ENCODE results near the gene TWIST2. TPM values are rescaled to one million over a fixed set of nuclear protein-coding genes. Genes with fewer than 3 reads are reported as not detected.

TWIST2 gene
- total RNA-seq, 2 experiments from 2014 or later: not detected

DNA sequence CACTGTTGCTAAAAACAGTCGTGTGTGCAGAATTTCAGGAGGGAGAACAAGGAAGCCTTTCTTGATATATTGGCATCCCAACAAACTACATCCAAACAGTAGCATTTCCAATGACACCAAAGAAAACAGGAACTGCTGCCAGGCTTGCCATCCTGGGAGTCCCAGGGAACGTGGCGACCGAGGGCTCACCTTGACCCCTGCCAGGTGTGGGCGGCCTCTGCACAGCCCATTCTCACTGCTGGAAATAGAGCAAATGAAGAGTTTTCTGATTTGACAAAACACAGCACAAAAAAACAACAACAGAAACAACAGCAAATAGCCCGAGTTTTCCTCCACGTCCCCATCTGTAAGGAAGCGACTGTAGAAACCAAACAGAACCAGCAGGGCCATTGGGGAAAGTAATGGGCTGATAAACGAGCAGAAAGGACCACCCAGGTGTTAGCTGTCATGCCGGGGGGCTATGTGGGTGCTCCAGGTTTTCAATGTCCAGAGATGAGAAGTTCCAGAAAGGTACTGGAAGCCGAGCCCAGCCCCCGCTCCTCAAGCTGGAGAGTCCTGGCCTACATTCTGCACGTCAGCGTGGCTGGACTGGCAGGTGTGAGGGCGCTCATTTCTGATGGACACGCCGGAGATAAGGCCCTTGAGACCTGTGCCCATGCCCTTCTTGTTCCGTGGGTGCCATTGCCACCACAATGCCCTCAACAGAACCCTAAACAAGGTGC, 80.8 kb downstream of the TWIST2 start:
- H3K27me3 ChIP-seq (ENCODE audit: control insufficient read depth in 1 of 2, insufficient read depth in 2 of 2, low read length in 2 of 2): peaks cover 15% of the 10 kb centered on the region in 2 experiments
- no peaks in the 10 kb centered on the region for H3K9me3 ChIP-seq (ENCODE audit: control insufficient read depth in 1 of 2, insufficient read depth in 1 of 2, low read length in 2 of 2)
- ChIA-PET CTCF (interaction anchor here (0.7 kb wide), 1 partner anchor 13 kb away, joined by 3 read pairs; no protein-coding TSS in a partner anchor), POLR2A (no interaction called here)
- Mint-ChIP-seq H3K36me3 (ENCODE audit: low read depth) (no peaks in the 10 kb centered on the region), H3K27ac (no peak overlapping the region), H3K27me3 (peaks cover 43% of the 10 kb centered on the region), H3K9me3 (no peaks in the 10 kb centered on the region), H3K4me3 (no peak overlapping the region), H3K4me1 (ENCODE audit: low read depth) (no peaks in the 10 kb centered on the region)
- DNase-seq: peak in 1 of 14 experiments; percentile 17
- intact Hi-C loops (cut with DNase I, micrococcal nuclease): no loop called here
- ATAC-seq (ENCODE audit: poor library complexity): no peak
- no peaks in the 10 kb centered on the region for H3K36me3 ChIP-seq (ENCODE audit: insufficient read depth, low read length)
- H3K27ac ChIP-seq (ENCODE audit: low read depth in 1 of 2, low read length in 2 of 2): no peak overlapping the region
- no peaks in the 10 kb centered on the region for H3K4me1 ChIP-seq (ENCODE audit: insufficient read depth, low read length)
- H3K4me3 ChIP-seq (ENCODE audit: low read length): no peak overlapping the region
- TF ChIP-seq, protein P1, sequence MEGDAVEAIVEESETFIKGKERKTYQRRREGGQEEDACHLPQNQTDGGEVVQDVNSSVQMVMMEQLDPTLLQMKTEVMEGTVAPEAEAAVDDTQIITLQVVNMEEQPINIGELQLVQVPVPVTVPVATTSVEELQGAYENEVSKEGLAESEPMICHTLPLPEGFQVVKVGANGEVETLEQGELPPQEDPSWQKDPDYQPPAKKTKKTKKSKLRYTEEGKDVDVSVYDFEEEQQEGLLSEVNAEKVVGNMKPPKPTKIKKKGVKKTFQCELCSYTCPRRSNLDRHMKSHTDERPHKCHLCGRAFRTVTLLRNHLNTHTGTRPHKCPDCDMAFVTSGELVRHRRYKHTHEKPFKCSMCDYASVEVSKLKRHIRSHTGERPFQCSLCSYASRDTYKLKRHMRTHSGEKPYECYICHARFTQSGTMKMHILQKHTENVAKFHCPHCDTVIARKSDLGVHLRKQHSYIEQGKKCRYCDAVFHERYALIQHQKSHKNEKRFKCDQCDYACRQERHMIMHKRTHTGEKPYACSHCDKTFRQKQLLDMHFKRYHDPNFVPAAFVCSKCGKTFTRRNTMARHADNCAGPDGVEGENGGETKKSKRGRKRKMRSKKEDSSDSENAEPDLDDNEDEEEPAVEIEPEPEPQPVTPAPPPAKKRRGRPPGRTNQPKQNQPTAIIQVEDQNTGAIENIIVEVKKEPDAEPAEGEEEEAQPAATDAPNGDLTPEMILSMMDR (IDR thresholded peaks at IDR 0.05): no peak

DNA sequence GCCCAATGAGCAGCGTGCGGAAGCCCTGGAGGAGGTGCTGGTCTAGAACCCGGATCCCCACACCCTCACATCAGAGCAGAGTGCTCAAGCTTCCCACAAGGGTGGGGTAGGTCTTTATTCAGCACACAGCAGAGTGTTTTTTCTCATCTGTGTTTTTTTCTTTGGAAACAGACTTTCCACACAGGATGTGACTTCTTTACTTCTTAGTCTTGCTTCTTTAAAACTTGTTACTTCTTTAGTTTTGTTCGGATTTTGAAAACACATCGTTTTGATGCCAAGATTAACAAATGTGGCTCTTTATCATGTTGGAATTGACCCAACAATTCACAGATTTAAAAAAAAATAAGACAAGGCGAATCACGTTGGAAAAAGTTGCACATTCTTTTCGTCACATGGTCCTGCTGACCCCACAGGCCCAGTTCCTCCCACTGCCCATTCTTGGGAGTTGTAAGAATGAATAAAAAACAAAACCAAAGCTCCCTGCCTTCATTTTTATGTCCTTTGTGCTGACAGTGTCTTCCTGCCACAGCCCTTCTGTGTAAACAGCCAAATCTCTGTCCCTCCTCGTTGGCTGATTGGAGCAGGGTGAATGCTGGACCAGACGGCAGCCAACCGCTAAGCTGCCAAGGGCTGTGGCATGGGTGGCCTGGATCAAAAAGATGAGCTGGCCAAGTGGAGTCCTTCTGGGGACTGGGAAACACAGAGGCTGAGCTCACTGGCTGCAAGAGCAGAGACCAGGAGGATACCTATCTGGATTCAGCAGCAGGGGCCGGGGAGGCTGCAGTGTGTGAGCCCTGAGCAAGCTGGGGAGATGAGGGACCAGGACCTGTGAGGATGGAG, 81.6 kb downstream of the TWIST2 start:
- intact Hi-C loops (cut with DNase I, micrococcal nuclease): no loop called here
- Histone ChIP-seq H3K27ac (ENCODE audit: low read depth in 1 of 2, low read length in 2 of 2) (no peak overlapping the region), H3K4me3 (ENCODE audit: low read length) (no peak overlapping the region), H3K27me3 (ENCODE audit: control insufficient read depth in 1 of 2, insufficient read depth in 2 of 2, low read length in 2 of 2) (peaks cover 11 to 14% of the 10 kb centered on the region in 2 experiments), H3K36me3 (ENCODE audit: insufficient read depth, low read length) (no peaks in the 10 kb centered on the region), H3K9me3 (ENCODE audit: control insufficient read depth in 1 of 2, insufficient read depth in 1 of 2, low read length in 2 of 2) (no peaks in the 10 kb centered on the region), H3K4me1 (ENCODE audit: insufficient read depth, low read length) (no peaks in the 10 kb centered on the region)
- DNase-seq (peak in 1 of 14 experiments; percentile 23), ATAC-seq (ENCODE audit: poor library complexity) (no peak)
- TF ChIP-seq, protein P1 (IDR thresholded peaks at IDR 0.05): no peak
- Mint-ChIP-seq H3K27me3 (peaks cover 49% of the 10 kb centered on the region), H3K4me1 (ENCODE audit: low read depth) (no peaks in the 10 kb centered on the region), H3K27ac (no peak overlapping the region), H3K9me3 (no peaks in the 10 kb centered on the region), H3K4me3 (no peak overlapping the region), H3K36me3 (ENCODE audit: low read depth) (no peaks in the 10 kb centered on the region)
- ChIA-PET CTCF (interaction anchor here (0.7 kb wide), 1 partner anchor 13 kb away, joined by 3 read pairs; no protein-coding TSS in a partner anchor), POLR2A (no interaction called here)

DNA sequence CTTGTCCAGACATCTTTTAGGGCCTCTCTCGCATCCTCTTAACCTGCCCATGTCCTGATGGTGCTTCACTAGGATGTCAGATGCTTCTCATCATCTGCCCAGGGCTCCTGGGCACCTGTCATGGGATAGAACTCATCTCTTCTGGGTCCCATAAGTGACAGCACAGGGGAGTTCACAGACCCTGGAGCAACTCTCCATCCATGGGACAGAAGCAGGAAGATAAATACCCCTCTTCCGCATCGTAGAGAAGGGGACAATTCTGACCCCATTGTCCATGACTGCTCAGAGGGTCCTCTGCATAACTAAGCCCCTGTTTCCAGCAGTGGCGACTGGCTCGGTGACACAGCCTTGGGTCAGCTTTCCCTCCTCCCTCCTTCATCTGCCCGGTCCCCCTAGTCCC, 82.3 kb downstream of the TWIST2 start:
- Mint-ChIP-seq H3K27ac (no peak overlapping the region), H3K27me3 (peaks cover 49% of the 10 kb centered on the region), H3K36me3 (ENCODE audit: low read depth) (no peaks in the 10 kb centered on the region), H3K9me3 (no peaks in the 10 kb centered on the region), H3K4me1 (ENCODE audit: low read depth) (no peaks in the 10 kb centered on the region), H3K4me3 (no peak overlapping the region)
- H3K27me3 ChIP-seq (ENCODE audit: control insufficient read depth in 1 of 2, insufficient read depth in 2 of 2, low read length in 2 of 2): peaks cover 11% of the 10 kb centered on the region in 2 experiments
- H3K4me3 ChIP-seq (ENCODE audit: low read length): no peak overlapping the region
- intact Hi-C loops (cut with DNase I, micrococcal nuclease): no loop called here
- H3K36me3 ChIP-seq (ENCODE audit: insufficient read depth, low read length): no peaks in the 10 kb centered on the region
- ChIA-PET POLR2A (no interaction called here), CTCF (no interaction called here)
- no peaks in the 10 kb centered on the region for H3K4me1 ChIP-seq (ENCODE audit: insufficient read depth, low read length)
- peak in 1 of 14 experiments; percentile 11 for DNase-seq
- ATAC-seq (ENCODE audit: poor library complexity): no peak
- TF ChIP-seq, protein P1 (IDR thresholded peaks at IDR 0.05): no peak
- H3K27ac ChIP-seq (ENCODE audit: low read depth in 1 of 2, low read length in 2 of 2): no peak overlapping the region
- no peaks in the 10 kb centered on the region for H3K9me3 ChIP-seq (ENCODE audit: control insufficient read depth in 1 of 2, insufficient read depth in 1 of 2, low read length in 2 of 2)
